GM18873 (cell line): ENCODE data around the gene NDUFB8.

Experiments used
- ATAC-seq: cut with Tn5 transposase; IDR thresholded peaks from one replicate; pipeline ENCODE4 v1.9.1; 2021; ENCODE audit warnings: mild to moderate bottlenecking, moderate library complexity, moderate number of reproducible peaks; ENCODE audit not compliant: unreplicated experiment, low FRiP score

The NDUFB8 gene

DNA sequence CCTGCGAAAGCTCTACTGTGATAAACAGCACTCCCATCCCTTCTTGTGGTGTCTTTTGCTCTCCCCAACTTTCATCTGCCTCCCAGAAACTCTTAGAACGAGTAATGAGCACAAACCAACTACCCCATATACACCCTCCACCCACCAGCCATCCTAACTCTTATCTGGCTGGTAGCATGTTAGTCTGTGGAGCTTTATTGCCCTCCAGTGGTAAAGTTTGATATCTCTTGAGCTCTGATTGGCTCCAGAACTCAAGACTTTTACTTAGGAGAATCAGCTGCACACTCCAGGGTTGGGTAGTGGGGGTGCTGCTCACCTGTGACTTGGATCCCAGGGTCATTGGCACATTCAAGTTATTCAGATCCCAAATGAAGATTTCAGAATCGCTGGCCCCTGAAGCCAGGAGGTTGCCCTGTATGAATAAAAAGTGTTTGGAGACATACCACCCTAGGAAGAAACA, 20.9 kb downstream of the NDUFB8 start:
- ATAC-seq = no peak

DNA sequence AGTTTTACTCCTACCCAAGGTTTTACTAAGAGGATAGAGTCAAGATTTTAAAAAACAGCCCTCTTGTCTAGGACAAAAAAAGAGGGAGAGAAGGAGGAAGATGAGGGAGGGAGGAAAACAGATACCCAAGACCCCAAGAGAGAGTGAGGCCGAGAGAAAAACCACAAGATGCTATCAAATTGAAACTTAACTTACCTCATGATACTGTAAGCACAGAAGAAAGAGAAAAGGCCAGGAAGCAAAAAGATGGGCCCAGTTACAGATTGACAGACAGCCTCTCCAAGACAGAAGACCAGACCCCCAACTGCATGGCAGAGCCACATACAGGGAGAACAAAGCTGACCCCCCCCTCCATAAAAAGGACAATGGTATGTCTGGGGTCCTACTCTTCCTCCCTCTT, 21.4 kb downstream of the NDUFB8 start:
- ATAC-seq = no peak

DNA sequence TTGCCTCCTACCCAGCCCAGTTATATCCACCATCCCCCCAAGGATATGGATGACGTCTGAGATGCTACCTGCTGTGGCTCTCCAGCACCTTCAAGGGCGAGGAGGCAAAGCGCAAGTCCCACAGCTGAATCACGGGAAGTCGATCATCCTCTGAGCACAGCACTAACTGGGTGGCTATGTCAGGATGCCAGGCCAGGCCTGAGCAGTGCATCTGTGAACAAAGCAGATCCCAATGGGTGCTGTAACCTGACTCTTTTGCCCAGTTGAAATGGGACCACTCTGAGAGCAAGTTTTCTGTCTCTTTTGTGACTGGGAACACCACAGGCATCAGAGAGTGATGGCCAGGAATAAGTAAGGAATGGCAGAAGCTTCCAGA, 22.3 kb downstream of the NDUFB8 start:
- no peak for ATAC-seq

DNA sequence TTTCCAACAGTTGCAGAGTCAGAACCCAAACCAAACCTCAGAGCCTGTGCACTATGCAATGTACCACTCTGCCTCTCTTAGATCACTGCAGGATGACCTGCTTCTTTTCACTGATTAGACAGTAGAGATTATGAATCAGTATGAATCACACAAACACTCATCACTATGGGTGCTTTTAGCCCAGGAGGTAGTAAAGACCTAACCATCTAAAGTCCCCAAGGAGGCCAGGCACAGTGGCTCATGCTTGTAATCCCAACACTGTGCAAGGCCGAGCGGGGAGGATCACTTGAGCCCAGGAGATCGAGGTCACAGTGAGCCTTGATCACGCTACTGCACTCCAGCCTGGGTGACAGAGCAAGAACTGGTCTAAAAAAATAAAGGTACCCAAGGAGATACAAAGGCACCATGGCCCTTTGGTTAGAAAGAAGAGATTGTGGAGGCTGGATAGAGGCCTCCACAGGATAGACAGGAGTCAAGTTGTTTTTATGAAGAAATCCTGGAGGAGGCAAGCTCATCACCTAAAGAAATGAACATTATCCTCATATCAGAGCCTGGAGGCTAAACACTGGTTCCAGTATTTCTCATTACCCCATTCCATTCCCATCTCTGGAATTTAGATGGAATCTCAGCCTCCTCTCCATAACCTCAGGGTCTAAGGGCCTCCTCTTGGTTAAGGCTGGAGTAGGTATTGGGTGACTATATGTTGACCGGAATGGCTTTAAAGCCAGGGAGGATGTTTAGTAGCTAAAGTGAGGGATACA, 22.9 kb downstream of the NDUFB8 start:
- ATAC-seq = no peak

DNA sequence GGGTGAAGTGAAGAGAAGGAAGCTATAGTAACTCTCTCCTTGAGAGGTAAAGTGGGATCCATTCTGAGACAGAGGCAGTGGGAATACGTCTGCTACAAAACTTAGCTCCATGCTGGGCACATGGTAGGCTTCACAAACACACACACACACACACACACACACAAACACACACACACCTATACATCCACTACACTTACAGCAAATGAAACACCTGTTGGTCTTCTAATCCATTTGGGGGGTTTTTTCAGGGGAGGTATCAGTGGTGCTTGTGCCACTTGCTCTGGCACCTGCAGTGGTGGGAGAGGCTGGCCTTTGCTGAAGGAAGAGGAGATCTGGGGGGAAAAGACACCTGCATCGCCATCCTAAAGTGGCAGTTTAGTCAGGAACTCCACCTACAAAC, 24.5 kb downstream of the NDUFB8 start:
- no peak for ATAC-seq

DNA sequence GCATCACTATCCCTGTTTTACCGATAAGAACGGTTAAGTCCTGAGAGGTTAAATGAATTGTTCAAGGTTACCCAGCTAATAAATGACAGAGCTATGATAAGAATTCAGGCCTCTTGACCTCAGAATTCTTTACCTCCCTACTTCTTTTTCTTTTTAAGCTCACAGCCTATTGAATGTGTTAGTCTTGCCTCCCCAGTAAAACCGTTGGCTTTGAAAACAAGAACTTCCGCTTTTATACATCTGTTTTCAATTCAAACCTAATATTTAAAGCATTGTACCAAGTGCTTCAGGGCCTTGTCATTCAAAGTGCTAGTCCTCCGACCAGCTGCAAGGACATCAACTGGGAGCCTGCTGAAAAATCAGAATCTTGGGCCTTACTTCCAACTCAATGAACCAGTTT, 25.6 kb downstream of the NDUFB8 start:
- ATAC-seq = no peak

DNA sequence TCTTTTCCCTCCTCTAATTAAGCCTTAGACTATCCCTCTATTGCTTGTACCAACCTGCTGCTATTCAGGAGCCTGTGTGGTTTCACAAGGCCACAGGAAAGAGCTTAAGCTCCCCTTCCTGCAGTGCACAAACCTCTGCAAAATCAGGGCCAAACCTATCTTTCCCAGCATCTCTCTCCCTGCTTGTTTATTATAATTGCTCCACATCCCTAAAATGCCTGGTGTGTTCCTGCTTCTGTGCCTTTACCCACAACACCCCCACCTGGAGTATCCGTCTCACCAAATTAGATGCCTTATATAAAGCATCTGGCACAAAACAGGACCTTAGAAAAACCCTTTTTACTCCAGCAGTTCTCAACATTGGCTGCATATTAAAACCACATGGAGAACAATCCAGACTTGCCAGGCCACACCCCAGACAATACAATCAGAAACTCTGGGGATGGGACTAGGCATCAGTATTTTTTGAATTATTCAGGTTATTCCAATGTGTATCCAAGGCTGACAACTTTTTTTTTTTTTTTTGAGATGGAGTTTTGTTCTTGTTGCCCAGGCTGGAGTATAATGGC, 26.7 kb downstream of the NDUFB8 start:
- no peak for ATAC-seq

DNA sequence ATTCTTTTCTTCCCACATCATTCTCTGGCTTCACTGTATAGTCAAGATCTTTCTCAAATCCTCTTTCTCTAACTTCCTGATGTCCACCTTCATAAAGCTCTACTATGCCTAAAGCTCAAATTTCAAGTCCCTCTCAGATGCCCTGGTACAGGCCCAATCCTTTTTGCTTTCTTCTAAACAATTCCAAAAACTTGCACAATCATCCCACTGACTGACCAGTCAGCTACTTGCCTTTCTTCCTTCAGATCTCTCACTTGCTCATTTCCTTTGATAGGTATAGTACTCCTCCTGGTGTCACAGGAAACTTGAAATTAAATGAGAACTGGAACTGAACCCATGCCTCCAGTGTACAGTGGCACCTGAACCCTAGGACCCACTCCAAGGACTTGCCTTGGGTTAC, 28.2 kb downstream of the NDUFB8 start:
- ATAC-seq = no peak

DNA sequence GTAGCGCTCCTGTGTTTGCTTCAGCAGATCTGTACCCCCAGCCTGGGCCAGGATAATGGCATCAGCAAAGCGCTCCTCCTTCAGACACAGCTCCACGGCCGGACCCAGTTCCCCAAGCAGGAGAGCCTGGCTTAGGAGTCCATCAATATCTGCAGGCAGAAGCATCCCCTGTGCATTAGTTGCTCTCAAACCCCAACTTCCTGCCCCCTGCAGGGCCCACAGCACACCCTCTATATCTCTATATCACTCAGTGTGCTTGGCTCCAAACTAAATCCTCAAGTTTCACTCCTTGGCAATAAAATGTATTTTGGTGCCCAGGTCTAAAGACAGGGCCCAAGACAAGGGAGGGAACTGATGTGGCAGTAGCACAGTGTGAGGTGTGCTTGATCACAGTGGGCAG, 31.6 kb downstream of the NDUFB8 start:
- ATAC-seq = no peak

DNA sequence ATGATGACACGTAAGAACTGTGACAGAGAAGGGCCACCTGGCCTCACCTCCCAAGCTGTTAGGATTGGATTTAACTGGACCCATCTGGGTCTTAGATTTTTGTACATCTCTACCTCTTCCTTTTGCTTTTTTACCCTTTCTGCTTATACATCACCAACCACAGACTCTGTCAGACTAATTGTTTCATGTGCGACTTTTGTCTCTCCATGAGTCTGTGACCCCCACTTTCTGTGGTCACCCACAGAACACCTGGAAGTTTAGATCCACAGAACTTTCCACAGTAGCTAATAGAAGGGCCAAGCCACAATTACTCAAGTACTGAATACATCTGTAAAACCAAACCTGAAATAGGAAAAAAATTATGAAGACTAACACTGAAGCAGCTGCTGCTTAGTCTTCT, 33.1 kb downstream of the NDUFB8 start:
- ATAC-seq = no peak

DNA sequence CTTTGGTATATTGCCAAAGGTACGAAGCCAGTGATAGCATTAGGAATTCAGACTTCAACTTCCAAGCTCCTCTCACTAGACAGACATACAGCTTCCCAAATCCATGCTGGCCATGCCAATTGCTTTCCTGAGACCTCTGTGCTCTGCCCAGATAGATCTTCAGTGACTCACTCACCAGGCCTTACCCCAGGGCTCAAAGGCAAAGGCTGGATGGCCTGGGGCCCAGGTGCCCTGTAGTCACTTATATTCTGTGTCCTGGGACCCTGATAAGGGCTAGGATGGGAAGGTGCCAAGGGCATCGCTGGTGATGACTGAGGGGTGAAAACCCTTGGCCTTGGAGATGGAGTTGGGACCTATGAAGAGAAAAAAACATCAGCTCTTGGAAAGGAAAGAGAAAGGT, 39.1 kb downstream of the NDUFB8 start:
- ATAC-seq = no peak

DNA sequence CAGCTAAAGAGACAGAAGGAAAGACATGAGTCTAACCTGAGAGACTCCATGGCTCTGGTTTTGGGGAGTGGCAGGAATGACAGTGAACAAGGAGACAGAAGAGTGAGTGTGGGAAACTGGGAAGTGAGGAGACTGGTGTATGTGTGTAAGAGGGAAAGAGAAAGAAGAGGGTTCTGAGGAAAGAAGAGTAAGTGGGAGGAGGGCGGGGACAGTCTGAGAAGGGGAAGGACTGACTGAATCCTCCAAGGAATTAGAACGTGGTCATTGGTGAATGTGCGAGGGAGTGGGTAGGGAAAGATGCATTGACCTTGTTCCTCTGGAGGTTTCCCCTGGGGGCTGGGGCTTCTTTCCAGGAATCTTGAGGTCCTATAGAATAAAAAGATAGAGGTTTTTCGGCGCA, 40.3 kb downstream of the NDUFB8 start:
- no peak for ATAC-seq

DNA sequence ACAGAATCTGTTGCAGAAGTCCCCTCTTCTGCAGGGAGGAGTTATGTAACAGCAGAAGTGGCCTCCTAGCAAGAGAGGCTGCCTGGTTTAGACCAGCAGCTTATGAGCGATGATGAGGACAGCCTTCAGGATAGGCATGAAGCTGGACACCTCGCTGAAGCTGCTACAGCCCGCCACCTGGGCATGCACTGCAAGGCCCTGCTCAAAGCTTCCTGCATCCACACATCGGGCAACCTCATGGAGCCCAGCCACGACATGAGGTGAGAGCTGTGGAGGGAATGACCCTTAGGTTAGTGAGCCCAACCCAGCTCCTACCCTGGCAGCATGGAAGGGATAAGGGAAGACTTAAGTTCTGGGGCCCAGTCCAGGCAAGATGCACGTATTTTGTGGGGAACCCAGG, 42.1 kb downstream of the NDUFB8 start:
- ATAC-seq = no peak

DNA sequence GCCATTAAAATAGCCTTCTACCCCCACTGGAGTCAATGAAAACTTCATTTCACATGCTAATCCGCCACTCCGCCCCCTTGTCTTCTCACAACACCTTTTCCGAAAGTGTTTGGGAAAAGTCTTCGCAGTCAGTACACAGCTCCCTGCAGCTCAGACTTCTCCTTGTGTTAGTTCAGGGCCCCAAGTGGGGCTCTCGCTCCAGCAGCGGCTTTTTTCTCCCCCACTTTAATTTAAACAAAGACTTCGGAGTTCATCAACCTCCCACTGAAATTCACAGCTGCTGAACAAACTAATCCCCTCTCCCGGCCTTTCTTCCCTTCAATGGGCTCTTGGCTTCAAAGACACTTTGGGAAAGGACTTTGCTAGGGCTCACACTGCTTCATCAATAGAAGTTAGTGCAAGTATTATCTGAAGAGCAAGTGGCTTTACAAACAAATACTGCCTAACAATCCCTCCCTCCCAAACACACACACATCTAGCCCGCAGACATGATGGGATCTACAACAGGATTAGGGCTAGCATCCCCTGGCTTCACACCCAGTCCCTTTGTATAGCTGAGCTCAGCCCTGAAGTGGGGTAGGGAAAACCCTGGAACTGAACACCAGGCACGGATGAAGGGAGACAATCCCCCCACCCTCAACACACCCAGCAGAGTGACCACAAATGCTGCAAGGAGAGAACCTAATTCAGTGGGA, 43.7 kb downstream of the NDUFB8 start:
- ATAC-seq = no peak

DNA sequence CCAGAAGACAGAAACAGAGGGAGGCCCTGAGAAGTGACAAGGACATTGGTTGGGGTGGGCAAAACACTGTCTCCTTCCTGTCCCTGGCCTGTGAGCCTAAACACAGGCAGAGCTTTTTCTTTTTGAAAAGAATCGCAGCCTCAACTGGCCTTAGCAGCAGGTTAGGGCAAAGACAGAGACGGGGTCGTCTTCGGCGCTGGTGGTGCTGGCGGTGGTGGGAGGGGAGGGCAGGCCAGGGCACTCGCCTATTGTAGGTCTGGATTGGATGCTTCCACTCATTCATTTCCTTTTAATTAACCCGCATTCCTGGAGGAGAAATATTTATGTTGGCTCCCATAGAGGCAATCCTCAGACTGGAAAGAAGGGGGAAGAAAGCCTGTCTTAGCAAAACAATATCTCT, 44.3 kb downstream of the NDUFB8 start:
- ATAC-seq = no peak

DNA sequence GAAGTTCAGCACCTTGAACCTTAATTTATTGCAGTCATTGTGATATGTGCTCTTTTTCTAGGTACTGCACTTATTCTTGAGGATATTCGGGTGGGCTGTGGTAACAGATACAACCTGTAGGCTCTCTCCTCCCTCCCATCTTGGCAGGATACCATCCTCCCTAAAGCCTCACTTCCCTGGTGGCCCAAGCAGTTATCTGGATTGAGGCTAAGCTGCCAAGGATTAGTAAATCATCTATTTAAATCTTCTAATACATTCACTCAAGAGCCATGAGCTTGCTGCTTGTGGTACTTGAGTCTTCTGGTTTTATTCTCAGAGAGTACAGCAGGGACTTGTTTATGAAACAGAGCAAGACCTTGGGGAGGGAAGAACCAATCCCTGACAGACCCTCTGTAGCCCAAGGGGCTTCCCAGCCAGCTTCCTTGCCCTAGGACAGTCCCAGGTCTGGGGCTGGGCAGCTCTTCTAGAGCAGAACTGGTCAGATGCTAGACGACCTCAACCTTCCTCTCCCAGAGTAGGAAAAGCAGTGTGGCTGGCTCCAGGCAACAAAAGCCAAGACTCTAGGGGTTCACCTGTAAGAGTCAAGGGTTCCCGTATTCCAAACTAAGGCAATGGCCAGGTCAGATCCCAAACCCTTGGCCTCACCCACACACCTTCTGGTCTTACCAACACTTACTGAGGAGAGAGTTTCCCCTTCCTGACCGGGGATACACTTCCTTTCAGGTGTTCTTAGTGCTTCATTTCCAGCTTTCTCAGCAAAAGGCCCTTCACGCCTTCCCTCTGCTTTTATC, 45.6 kb downstream of the NDUFB8 start:
- no peak for ATAC-seq

DNA sequence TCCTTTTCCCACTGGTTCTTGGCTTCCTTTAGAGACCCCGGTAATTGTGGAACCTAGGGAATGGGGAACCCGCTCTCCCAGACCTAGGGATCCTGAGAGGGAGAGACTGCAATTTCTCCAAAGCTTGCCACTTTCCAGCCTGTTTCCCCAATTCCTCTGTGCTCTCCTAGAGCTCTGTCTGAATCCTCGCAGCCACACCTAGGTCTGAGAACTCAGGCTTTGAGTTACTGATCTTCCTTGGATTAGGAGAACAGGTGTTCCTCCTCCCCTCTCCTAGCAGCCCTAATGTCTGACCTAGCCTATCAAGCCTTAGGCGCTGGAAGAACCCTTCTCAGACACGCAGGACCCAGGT, 46.9 kb downstream of the NDUFB8 start:
- ATAC-seq = no peak

DNA sequence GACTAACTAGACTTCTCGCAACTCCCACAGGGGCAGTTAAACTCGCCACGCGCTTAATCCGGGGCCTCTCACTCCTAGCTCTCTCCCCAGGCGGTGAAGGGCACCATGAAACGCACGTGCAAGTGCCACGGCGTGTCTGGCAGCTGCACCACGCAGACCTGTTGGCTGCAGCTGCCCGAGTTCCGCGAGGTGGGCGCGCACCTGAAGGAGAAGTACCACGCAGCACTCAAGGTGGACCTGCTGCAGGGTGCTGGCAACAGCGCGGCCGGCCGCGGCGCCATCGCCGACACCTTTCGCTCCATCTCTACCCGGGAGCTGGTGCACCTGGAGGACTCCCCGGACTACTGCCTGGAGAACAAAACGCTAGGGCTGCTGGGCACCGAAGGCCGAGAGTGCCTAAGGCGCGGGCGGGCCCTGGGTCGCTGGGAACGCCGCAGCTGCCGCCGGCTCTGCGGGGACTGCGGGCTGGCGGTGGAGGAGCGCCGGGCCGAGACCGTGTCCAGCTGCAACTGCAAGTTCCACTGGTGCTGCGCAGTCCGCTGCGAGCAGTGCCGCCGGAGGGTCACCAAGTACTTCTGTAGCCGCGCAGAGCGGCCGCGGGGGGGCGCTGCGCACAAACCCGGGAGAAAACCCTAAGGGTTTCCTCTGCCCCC, 47.4 kb downstream of the NDUFB8 start:
- ATAC-seq = no peak

DNA sequence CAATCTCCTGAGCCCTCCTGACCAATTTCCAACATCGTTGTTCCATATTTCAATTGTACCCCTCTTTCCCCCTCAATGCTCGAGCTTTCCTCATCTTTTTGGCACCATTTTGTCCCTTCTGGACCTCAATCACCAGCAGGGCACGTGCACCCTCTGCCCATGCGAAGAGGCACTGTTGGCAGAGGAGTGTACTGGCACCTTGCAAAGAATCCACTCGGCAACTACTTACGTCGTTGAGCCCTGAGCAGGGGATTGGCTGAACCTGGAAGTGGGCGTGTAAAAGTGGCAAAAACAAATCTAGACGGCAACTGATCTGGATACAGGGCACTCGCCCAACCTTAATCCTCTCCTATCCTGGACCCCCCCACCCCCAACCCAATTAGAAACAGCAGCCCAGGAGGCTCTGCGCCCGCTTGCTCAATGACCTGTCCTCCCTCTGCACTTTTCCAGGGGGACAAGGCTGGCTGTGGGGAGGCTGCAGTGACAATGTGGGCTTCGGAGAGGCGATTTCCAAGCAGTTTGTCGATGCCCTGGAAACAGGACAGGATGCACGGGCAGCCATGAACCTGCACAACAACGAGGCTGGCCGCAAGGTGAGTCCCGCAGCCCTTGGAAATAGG, 48.1 kb downstream of the NDUFB8 start:
- peak; percentile 98 for ATAC-seq

DNA sequence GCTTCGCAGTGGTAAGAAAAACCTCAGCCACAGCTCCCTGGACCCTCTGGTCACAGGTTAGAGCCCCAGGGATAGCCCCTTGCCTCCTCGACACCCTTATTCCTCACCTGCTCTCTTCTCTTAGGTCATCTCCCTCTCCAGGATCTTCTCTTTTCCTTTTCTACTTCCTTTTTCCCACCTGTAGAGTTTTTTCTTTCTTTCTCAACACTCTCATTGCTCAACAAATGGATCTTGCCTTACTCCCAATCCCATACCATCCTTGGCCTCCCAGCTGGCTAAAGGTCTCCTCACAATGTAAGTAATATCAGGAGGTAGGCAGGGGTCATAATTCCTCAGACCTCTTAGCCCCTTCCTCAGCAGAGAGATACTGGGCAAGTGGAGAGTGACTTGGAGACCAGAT, 49.7 kb downstream of the NDUFB8 start:
- ATAC-seq = no peak
